Mesenchymal stem cell (in vitro differentiated cells and primary cell): ENCODE results near the gene SUPT20HL1.

Experiments
- DNase-seq: peaks from one replicate; pipeline ENCODE4 v3.0.0-alpha.2; 2013
- H2AFZ ChIP-seq: one replicate; pipeline ENCODE4 v1.6.1; 2013; ENCODE audit warnings: low read depth, mild to moderate bottlenecking, control low read depth, inconsistent platforms, low read length, moderate library complexity
- H2AK5ac ChIP-seq: 2 replicates; pipeline ENCODE4 v1.6.1; 2013; ENCODE audit warnings: low read length, moderate library complexity, mild to moderate bottlenecking, inconsistent platforms; ENCODE audit not compliant: severe bottlenecking
- H2BK120ac ChIP-seq: one replicate; pipeline ENCODE4 v1.6.1; 2013; ENCODE audit warnings: low read depth, mild to moderate bottlenecking, inconsistent platforms, low read length, moderate library complexity
- H2BK12ac ChIP-seq, 2 experiments: one replicate each; pipeline ENCODE4 v1.6.1; 2013; ENCODE audit warnings: inconsistent platforms in 2 of 2, low read length in 2 of 2, mild to moderate bottlenecking in 2 of 2, moderate library complexity in 2 of 2, control low read depth in 1 of 2
- H2BK15ac ChIP-seq: one replicate; pipeline ENCODE4 v1.6.1; 2013; ENCODE audit warnings: mild to moderate bottlenecking, low read depth, inconsistent platforms; ENCODE audit not compliant: poor library complexity, severe bottlenecking
- H2BK5ac ChIP-seq: 2 replicates; pipeline ENCODE4 v1.6.1; 2013; ENCODE audit warnings: low read depth, mild to moderate bottlenecking, low read length, control low read depth, inconsistent platforms; ENCODE audit not compliant: poor library complexity, severe bottlenecking
- H3K14ac ChIP-seq, 2 experiments: one replicate each; pipeline ENCODE4 v1.6.1; 2013; ENCODE audit warnings: inconsistent platforms in 2 of 2, low read length in 2 of 2, control low read depth in 1 of 2, mild to moderate bottlenecking in 1 of 2, moderate library complexity in 1 of 2
- H3K18ac ChIP-seq, 2 experiments: one replicate each; pipeline ENCODE4 v1.6.1; 2013; ENCODE audit warnings: inconsistent platforms in 2 of 2, low read length in 2 of 2, control low read depth in 1 of 2, low read depth in 1 of 2, mild to moderate bottlenecking in 1 of 2
- H3K23ac ChIP-seq, 2 experiments: one replicate each; pipeline ENCODE4 v1.6.1; 2013; ENCODE audit warnings: inconsistent platforms in 2 of 2, low read length in 2 of 2, mild to moderate bottlenecking in 2 of 2, moderate library complexity in 2 of 2, control low read depth in 1 of 2
- H3K27ac ChIP-seq: 2 replicates; pipeline ENCODE4 v1.5.1; 2013; ENCODE audit warnings: mild to moderate bottlenecking, moderate library complexity, low read length, control low read depth, inconsistent platforms; ENCODE audit not compliant: poor library complexity, severe bottlenecking
- H3K27me3 ChIP-seq, 2 experiments: 2 replicates each; pipeline versions ENCODE4 v1.6.1 to v1.7.0; 2013; ENCODE audit warnings: low read length in 2 of 2, mild to moderate bottlenecking in 2 of 2, moderate library complexity in 2 of 2, control low read depth in 1 of 2, inconsistent platforms in 1 of 2; ENCODE audit not compliant: control insufficient read depth in 1 of 2, insufficient read depth in 1 of 2
- H3K36me3 ChIP-seq, 2 experiments: 2 replicates each; pipeline versions ENCODE4 v1.6.1 to v1.7.0; 2013; ENCODE audit warnings: low read length in 2 of 2, control low read depth in 1 of 2, inconsistent platforms in 1 of 2, low read depth in 1 of 2, mild to moderate bottlenecking in 1 of 2; ENCODE audit not compliant: insufficient read depth in 2 of 2, control insufficient read depth in 1 of 2
- H3K4ac ChIP-seq, 2 experiments: one replicate each; pipeline ENCODE4 v1.6.1; 2013; ENCODE audit warnings: inconsistent platforms in 2 of 2, low read length in 2 of 2, mild to moderate bottlenecking in 2 of 2, moderate library complexity in 2 of 2, control low read depth in 1 of 2, low read depth in 1 of 2
- H3K4me1 ChIP-seq: 2 replicates; pipeline ENCODE4 v1.6.1; 2013; ENCODE audit warnings: low read depth, low read length, control low read depth; ENCODE audit not compliant: control insufficient read depth, insufficient read depth
- H3K4me2 ChIP-seq: 2 replicates; pipeline ENCODE4 v1.6.1; 2013; ENCODE audit warnings: low read length, mild to moderate bottlenecking, inconsistent platforms; ENCODE audit not compliant: poor library complexity, severe bottlenecking
- H3K4me3 ChIP-seq, 2 experiments: 2 replicates each; pipeline versions ENCODE4 v1.5.1 to v1.7.0; 2013; ENCODE audit warnings: low read length in 2 of 2, mild to moderate bottlenecking in 2 of 2, control low read depth in 1 of 2, low read depth in 1 of 2; ENCODE audit not compliant: insufficient read depth in 1 of 2
- H3K79me1 ChIP-seq: replicated peaks from 2 replicates; pipeline ENCODE4 v1.6.1; 2013; ENCODE audit warnings: mild to moderate bottlenecking, control low read depth, low read length, inconsistent platforms; ENCODE audit not compliant: poor library complexity, severe bottlenecking
- H3K9ac ChIP-seq: 2 replicates; pipeline ENCODE4 v1.7.0; 2013; ENCODE audit warnings: mild to moderate bottlenecking, low read length, moderate library complexity
- H3K9me3 ChIP-seq: 2 replicates; pipeline ENCODE4 v1.7.0; 2013; ENCODE audit warnings: mild to moderate bottlenecking, low read length; ENCODE audit not compliant: control insufficient read depth
- H4K8ac ChIP-seq: one replicate; pipeline ENCODE4 v1.6.1; 2013; ENCODE audit warnings: inconsistent platforms, mild to moderate bottlenecking, low read length, moderate library complexity
- H4K91ac ChIP-seq: one replicate; pipeline ENCODE4 v1.6.1; 2013; ENCODE audit warnings: mild to moderate bottlenecking, low read length, inconsistent platforms
- WGBS: methylation state at CpG from one replicate; pipeline ENCODE4 v1.1.7; 2013; ENCODE audit warnings: mixed read lengths; 5-methylcytosine and 5-hydroxymethylcytosine counted together

SUPT20HL1 gene

GRCh38 chrX:24372021-24372763 lies 11.8 kb downstream of the SUPT20HL1 start:
- H3K18ac ChIP-seq: peak overlapping the region in 1 of 2 experiments; percentile 57
- no peaks in the 10 kb centered on the region for H3K9me3 ChIP-seq
- no peak for DNase-seq
- no peak overlapping the region for H3K4me3 ChIP-seq
- H2AK5ac ChIP-seq: no peak overlapping the region
- no peak overlapping the region for H2BK5ac ChIP-seq
- no peaks in the 10 kb centered on the region for H3K36me3 ChIP-seq
- H2BK15ac ChIP-seq: no peak overlapping the region
- H3K4me2 ChIP-seq: no peak overlapping the region
- no peak overlapping the region for H3K27ac ChIP-seq
- 46% methylated on average over 17 of the region's 29 CpGs for WGBS
- no peak overlapping the region for H3K4ac ChIP-seq
- peaks cover 9 to 31% of the 10 kb centered on the region in 2 experiments for H3K27me3 ChIP-seq
- H2BK120ac ChIP-seq: no peak overlapping the region
- H2AFZ ChIP-seq: no peak overlapping the region
- no peak overlapping the region for H3K23ac ChIP-seq
- no peak overlapping the region for H4K8ac ChIP-seq
- H3K9ac ChIP-seq: no peak overlapping the region
- H4K91ac ChIP-seq: no peak overlapping the region
- peak overlapping the region in 1 of 2 experiments; percentile 65 for H3K14ac ChIP-seq
- no peaks in the 10 kb centered on the region for H3K79me1 ChIP-seq
- H3K4me1 ChIP-seq: no peaks in the 10 kb centered on the region
- no peak overlapping the region for H2BK12ac ChIP-seq

DNA sequence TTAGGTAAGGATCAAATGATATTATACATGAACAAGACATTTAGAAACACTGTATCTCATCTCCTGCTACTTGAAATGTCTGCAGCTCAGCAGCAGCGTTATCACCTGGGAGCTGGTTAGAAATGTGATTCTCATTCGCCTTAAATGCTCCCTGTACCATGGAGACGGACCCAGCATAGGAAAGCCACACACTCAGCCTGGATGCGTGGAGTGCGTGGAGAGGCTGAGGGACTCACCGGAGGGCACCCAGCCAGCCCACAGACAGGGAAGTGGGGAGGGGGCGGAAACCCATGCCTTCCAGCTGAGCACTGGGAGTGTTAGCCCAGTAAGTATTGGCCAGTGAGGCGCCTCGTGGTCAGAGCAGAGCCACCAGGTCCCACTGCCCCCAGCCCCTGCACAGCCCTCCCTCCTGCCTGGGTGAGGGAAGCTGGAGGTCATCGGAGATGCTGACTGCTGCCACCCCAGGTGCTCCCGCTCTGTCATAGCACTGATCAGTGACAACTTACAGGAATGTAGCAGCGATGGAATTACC lies 15.2 kb downstream of the SUPT20HL1 start:
- WGBS: 83% methylated on average over 9 of the region's 12 CpGs
- H3K9ac ChIP-seq: no peak overlapping the region
- peaks cover 4 to 28% of the 10 kb centered on the region in 2 experiments for H3K27me3 ChIP-seq
- H2AK5ac ChIP-seq: no peak overlapping the region
- no peak overlapping the region for H2BK12ac ChIP-seq
- H2BK5ac ChIP-seq: no peak overlapping the region
- no peaks in the 10 kb centered on the region for H3K9me3 ChIP-seq
- no peaks in the 10 kb centered on the region for H3K36me3 ChIP-seq
- no peak overlapping the region for H3K14ac ChIP-seq
- no peak overlapping the region for H4K91ac ChIP-seq
- no peak overlapping the region for H3K4me2 ChIP-seq
- H3K18ac ChIP-seq: no peak overlapping the region
- H3K27ac ChIP-seq: no peak overlapping the region
- no peak overlapping the region for H3K4ac ChIP-seq
- no peak overlapping the region for H3K23ac ChIP-seq
- H2BK120ac ChIP-seq: no peak overlapping the region
- no peak overlapping the region for H2BK15ac ChIP-seq
- no peaks in the 10 kb centered on the region for H3K79me1 ChIP-seq
- H4K8ac ChIP-seq: no peak overlapping the region
- DNase-seq: no peak
- H2AFZ ChIP-seq: no peak overlapping the region
- no peak overlapping the region for H3K4me3 ChIP-seq
- H3K4me1 ChIP-seq: no peaks in the 10 kb centered on the region

DNA sequence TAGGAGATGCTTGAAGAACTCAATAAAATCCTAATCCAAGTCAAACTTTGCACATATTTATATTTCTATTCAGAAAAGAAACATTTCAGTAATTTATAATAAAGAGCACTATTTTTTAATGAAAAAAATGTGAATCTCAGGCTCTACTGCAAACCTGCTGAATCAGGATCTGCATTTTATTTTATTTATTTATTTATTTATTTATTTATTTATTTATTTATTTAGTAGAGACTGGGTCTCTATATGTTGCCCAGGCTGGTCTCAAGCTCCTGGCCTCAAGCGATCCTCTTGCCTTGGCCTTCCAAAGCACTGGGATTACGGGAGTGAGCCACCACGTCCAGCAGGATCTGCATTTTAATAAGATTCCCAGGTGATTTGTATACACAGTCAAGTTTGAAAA lies 16.0 kb downstream of the SUPT20HL1 start:
- Histone ChIP-seq H2BK15ac (no peak overlapping the region), H3K27me3 (peaks cover 0 to 22% of the 10 kb centered on the region in 2 experiments), H4K91ac (no peak overlapping the region), H2BK12ac (no peak overlapping the region), H3K9me3 (no peaks in the 10 kb centered on the region), H2AFZ (no peak overlapping the region), H3K4me3 (no peak overlapping the region), H3K14ac (no peak overlapping the region), H2BK5ac (no peak overlapping the region), H4K8ac (no peak overlapping the region), H3K18ac (no peak overlapping the region), H2AK5ac (no peak overlapping the region), H3K23ac (no peak overlapping the region), H3K4me2 (no peak overlapping the region), H3K9ac (no peak overlapping the region), H3K79me1 (no peaks in the 10 kb centered on the region), H3K36me3 (no peaks in the 10 kb centered on the region), H3K4ac (no peak overlapping the region), H3K27ac (no peak overlapping the region), H3K4me1 (no peaks in the 10 kb centered on the region), H2BK120ac (no peak overlapping the region)
- DNase-seq: no peak
- WGBS: 97% methylated on average over 3 of the region's 3 CpGs

- H2BK5ac ChIP-seq: no peak overlapping the region
- H3K4me1 ChIP-seq: no peaks in the 10 kb centered on the region
- H2BK120ac ChIP-seq: no peak overlapping the region
- H2BK12ac ChIP-seq: no peak overlapping the region
- no peak overlapping the region for H2AFZ ChIP-seq
- no peak for DNase-seq
- H3K14ac ChIP-seq: no peak overlapping the region
- H3K27ac ChIP-seq: no peak overlapping the region
- peaks cover 0 to 16% of the 10 kb centered on the region in 2 experiments for H3K27me3 ChIP-seq
- no peak overlapping the region for H4K8ac ChIP-seq
- H3K4ac ChIP-seq: no peak overlapping the region
- H3K79me1 ChIP-seq: no peaks in the 10 kb centered on the region
- H3K36me3 ChIP-seq: no peaks in the 10 kb centered on the region
- H2AK5ac ChIP-seq: no peak overlapping the region
- H3K4me2 ChIP-seq: no peak overlapping the region
- H3K4me3 ChIP-seq: no peak overlapping the region
- no peak overlapping the region for H4K91ac ChIP-seq
- WGBS: 100% methylated on average over 1 of the region's 2 CpGs
- no peak overlapping the region for H3K23ac ChIP-seq
- H3K9me3 ChIP-seq: no peaks in the 10 kb centered on the region
- H3K18ac ChIP-seq: no peak overlapping the region
- no peak overlapping the region for H3K9ac ChIP-seq
- H2BK15ac ChIP-seq: no peak overlapping the region
These were observed 16.8 kb downstream of the SUPT20HL1 start for GRCh38 chrX:24377195-24377594.
